ENCODE data around the gene EML2.

GRCh38 chr19:45645631-45646344, 6.6 kb upstream of the EML2 start:
- TF ChIP-seq USF2 (IDR thresholded peaks at IDR 0.05; ENCODE audit: borderline replicate concordance, low read depth, low read length) (no peak), CTCF (IDR thresholded peaks at IDR 0.05 in 2 of 3, conservative IDR thresholded peaks at IDR 0.05 in 1 of 3; ENCODE audit: control insufficient read depth in 2 of 3, extremely low read depth in 1 of 3, insufficient read depth in 1 of 3, low read depth in 3 of 3, low read length in 3 of 3) (no peak), NFIC (IDR thresholded peaks at IDR 0.05; ENCODE audit: low read depth, low read length) (no peak)

All from GM12878 (cell line).